COR-L47 (cell line): Measurements from ENCODE around the gene EHBP1.

Experiments used
- DNase-seq: peaks from one replicate; lab custom pipeline; 2025; lab: John Stamatoyannopoulos, UW

The EHBP1 gene

GRCh38 chr2:62822549-62822948 is 117.0 kb downstream of the EHBP1 start:
- no peak for DNase-seq

GRCh38 chr2:62824388-62824787 is 118.9 kb downstream of the EHBP1 start:
- no peak for DNase-seq

GRCh38 chr2:62826141-62826540 is 120.6 kb downstream of the EHBP1 start:
- DNase-seq, result no peak

DNA sequence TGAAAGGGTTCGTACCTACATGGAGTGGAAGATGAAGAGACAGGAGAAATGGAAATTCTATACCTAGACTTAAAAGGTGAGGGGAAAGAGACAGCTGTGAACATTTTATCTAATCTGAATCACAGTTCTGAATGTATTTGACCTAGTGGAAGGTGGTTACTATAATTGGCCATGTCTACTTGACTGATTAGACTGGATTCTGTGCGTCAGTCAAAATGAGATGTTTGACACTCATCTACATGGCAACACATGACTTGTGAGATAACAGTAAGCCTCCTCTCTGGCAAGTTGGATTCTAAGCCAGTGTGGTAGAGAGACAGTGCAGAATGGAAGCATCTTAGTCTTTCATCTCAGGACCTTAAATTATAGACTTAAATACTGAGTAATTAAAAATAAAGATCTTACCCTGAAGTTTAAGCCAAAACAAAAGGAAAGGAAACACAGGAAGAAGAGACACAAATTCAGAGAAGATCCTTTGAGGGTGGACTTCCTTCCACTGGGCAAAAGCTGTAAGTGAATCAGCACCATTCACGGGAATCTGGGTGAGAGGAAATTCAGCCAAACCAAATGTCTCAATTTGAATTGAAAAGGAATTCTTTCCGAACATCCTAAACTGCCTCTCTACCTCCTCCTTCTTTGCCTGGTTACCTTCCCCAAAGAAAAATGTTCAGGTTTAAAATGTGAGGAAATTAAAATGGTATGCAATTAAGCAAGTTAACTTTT is 121.6 kb downstream of the EHBP1 start:
- no peak for DNase-seq

GRCh38 chr2:62831729-62832128 is 126.2 kb downstream of the EHBP1 start:
- DNase-seq, result no peak

GRCh38 chr2:62844311-62845090 is 139.0 kb downstream of the EHBP1 start:
- no peak for DNase-seq

- DNase-seq, result no peak
Observed at GRCh38 chr2:62845256-62845655, 139.7 kb downstream of the EHBP1 start.

DNA sequence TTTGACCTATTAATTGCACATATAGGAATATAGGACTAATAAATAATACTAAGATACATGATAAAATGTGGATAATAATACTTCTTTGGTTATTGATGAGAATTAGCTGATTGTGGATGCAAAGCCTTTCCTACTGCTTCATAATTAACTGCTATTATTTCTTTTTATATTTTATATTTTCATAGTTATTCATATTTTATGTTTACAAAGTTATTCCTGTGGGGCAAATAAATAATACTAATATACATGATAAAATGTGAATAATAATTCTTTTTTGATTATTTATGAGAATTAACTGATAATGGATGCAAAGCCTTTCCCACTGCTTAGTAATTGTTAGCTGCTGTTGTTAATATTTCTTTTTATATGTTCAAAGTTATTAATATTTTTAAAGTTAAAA is 146.7 kb downstream of the EHBP1 start:
- DNase-seq, result no peak

- no peak for DNase-seq
Observed at GRCh38 chr2:62854600-62855514, 149.3 kb downstream of the EHBP1 start.

DNA sequence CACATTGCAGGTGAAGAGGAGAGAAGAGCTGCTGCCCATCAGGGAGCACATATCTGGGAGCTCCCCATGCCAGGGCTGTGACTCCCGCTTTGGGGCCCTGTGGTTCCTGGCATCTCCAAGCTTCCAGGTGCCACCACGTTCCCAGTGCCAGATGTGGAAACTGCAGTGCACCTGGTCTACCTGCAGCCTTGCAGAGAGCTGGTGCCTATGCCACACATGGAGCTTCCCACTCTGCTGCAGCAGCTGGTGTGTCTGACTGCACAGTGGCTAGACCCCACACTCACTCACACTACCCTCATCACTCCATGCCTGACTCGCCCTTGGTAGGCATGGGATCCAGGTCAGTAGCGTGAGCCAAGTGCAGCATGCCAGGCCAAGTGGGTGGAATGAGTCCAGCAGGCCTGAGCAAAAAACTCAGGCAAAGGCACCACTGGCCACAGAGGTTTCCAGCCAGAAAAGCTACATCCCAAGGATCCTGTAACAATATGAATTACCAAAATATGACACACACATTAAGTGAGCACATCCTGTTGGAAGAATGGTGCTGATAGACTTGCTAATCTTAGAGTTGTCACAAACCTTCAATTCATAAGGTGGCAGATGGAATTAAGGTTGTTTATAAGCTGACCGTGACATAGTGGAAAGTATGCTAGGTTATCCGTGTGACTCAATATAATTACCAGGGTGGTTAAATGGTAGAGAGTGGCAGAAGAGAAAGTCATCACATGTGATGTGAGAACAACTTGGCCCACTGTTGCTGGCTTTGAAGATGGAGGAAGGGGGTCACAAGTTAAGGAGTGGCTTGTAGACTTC is 150.9 kb downstream of the EHBP1 start:
- DNase-seq, result no peak

DNA sequence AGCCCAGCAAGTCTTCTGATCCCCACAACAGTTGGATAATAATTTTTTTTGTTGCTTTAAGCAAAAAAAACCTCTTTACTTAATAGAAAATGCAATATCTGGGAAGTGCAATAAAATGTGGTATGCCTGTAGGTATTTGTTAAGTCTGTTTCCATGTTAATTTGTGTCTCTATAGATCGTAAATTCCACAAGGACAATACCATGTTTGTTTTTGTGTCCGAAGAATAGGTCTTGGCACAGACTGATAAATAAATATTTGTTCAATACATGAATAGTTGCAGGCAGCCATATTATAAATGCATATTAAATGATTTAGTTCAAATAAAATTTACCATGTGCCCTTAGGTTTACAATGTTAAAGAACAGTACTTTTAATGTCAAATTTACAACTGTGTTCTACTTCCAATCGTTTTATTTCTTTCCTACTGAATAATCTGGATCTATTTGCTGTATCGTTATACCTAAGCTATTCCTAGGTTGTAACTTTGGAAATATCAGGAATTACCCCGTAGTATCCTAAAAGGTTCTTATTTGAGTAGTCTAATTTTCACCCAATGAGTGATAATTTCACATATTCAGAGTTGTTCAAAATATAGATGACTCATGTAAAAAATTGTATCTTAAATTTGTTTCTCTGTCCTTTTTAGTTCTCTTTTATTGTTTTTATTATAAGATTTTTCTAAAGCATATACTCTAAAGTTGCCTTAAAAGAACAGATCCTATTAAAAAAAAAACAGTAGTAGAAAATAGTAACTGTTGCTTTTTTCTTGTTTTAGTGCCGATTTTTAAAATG is 151.8 kb downstream of the EHBP1 start:
- DNase-seq, result no peak

- no peak for DNase-seq
Observed at GRCh38 chr2:62858231-62858832, 152.8 kb downstream of the EHBP1 start.

DNA sequence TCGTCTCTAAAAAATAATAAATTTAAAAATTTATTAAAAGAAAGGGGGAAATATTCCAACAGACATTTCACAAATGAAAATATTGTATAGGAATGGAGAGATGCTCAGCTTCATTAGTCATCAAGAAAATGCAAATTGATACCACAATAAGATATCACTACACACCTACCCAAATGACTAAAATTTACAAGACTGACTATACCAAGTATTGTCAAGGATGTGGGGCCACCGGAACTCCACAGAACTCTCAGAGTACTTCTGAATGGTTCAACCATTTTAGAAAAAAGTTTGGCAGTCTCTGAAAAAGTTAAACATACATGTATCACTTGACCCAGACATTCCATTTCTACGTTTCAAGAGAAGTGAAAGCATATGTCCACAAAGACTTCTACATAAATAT is 163.4 kb downstream of the EHBP1 start:
- no peak for DNase-seq

GRCh38 chr2:62870966-62871365 is 165.5 kb downstream of the EHBP1 start:
- DNase-seq, result no peak

GRCh38 chr2:62871506-62871905 is 166.0 kb downstream of the EHBP1 start:
- no peak for DNase-seq

- no peak for DNase-seq
Observed at GRCh38 chr2:62873603-62874002, 168.1 kb downstream of the EHBP1 start.

DNA sequence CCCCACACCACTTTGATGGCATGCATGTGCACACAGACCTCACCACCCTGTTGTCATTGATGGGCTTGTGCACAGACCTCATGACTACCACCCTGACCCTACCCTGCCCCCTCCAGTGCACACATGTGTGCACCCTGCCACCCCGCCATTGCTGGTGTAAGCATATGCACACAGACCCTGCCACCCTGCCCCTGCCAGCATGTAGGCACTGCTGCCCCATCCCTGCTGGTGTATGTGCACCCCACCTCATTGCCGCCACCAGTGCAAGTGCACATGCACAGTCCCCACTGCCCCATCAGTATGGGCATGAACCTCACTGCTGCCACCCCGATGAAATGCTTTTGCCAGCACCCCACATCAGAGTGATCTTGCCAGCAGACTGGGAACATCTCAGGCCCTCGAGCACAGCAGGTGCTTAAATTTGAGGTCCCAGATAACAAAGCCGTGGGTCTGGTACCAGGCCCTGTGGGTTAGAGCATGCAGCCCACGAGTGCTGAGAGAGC is 169.4 kb downstream of the EHBP1 start:
- DNase-seq, result no peak

DNA sequence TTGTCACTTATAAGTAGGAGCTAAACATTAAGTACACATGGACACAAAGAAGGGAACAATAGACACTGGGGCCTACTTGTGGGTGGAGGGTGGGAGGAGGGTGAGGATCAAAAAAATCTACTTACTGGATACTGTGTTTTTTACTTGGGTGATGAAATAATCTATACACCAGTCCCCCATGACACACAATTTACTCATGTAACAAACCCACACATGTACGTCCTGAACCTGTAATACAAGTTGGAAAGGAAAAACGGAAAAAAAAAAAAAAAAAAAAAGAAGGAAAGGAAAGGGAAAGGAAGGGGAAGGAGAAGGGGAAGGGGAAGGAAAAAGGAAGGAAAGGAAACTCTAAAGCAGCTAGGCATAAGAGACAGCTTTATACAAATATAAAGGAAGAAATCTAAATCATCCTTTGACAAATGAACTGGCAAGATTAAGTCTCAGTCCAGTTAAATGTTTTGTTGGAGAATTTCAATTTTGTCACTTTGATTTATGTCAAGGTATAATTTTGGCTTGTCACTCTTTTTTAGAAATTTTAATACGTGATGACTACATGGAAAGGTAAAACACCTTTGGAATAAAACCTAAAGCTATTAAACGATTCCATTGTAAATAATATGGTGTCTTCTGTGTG is 175.8 kb downstream of the EHBP1 start:
- no peak for DNase-seq

- DNase-seq, result no peak
Observed at GRCh38 chr2:62883629-62884028, 178.1 kb downstream of the EHBP1 start.

- DNase-seq, result no peak
Observed at GRCh38 chr2:62884086-62884485, 178.6 kb downstream of the EHBP1 start.
